ENCODE results near the gene MTHFSD. TPM values are rescaled to one million over a fixed set of nuclear protein-coding genes. Genes with fewer than 3 reads are reported as not detected.

The MTHFSD gene
- total RNA-seq, 1 experiment from 2014 or later: 47.8 TPM

- no peak for DNase-seq
- no TSS peak for BruUV-seq (replicated peaks)
- Mint-ChIP-seq H3K9me3 (ENCODE audit: low read depth, unreplicated experiment) (no peaks in the 10 kb centered on the region), H3K4me1 (ENCODE audit: low read depth, unreplicated experiment) (peaks cover 8% of the 10 kb centered on the region), H3K27ac (ENCODE audit: unreplicated experiment) (no peak overlapping the region), H3K27me3 (ENCODE audit: unreplicated experiment) (peaks cover 100% of the 10 kb centered on the region), H3K4me3 (ENCODE audit: low read depth, unreplicated experiment) (no peak overlapping the region), H3K36me3 (ENCODE audit: insufficient read depth, unreplicated experiment) (peaks cover 12% of the 10 kb centered on the region)
- CTCF ChIA-PET: interaction anchor here (0.7 kb wide), 1 partner anchor 410 kb away, joined by 3 read pairs; no protein-coding TSS in a partner anchor
- intact Hi-C loops (cut with micrococcal nuclease; ENCODE audit: unreplicated experiment): no loop called here
- TF ChIP-seq CTCF (IDR thresholded peaks at IDR 0.05; ENCODE audit: unreplicated experiment): no peak
These were observed 50.5 kb downstream of the MTHFSD start for GRCh38 chr16:86504315-86505184.

GRCh38 chr16:86503830-86504229 is 51.2 kb downstream of the MTHFSD start:
- Mint-ChIP-seq H3K27ac (ENCODE audit: unreplicated experiment) (no peak overlapping the region), H3K9me3 (ENCODE audit: low read depth, unreplicated experiment) (no peaks in the 10 kb centered on the region), H3K4me1 (ENCODE audit: low read depth, unreplicated experiment) (peaks cover 8% of the 10 kb centered on the region), H3K36me3 (ENCODE audit: insufficient read depth, unreplicated experiment) (peaks cover 5% of the 10 kb centered on the region), H3K4me3 (ENCODE audit: low read depth, unreplicated experiment) (no peak overlapping the region), H3K27me3 (ENCODE audit: unreplicated experiment) (peaks cover 100% of the 10 kb centered on the region)
- BruUV-seq (replicated peaks): no TSS peak
- TF ChIP-seq CTCF (IDR thresholded peaks at IDR 0.05; ENCODE audit: unreplicated experiment): no peak
- intact Hi-C loops (cut with micrococcal nuclease; ENCODE audit: unreplicated experiment): no loop called here
- DNase-seq: no peak
- CTCF ChIA-PET: interaction anchor here (0.7 kb wide), 2 partner anchors 409 to 460 kb away, joined by 3 to 4 read pairs; no protein-coding TSS in a partner anchor

GRCh38 chr16:86502856-86503748 is 51.9 kb downstream of the MTHFSD start:
- TF ChIP-seq CTCF (IDR thresholded peaks at IDR 0.05; ENCODE audit: unreplicated experiment): no peak
- peaks cover 100% of the 10 kb centered on the region for H3K27me3 Mint-ChIP-seq (ENCODE audit: unreplicated experiment)
- no peak overlapping the region for H3K27ac Mint-ChIP-seq (ENCODE audit: unreplicated experiment)
- CTCF ChIA-PET: interaction anchor here (0.7 kb wide), 2 partner anchors 408 to 459 kb away, joined by 3 to 4 read pairs; no protein-coding TSS in a partner anchor
- intact Hi-C loops (cut with micrococcal nuclease; ENCODE audit: unreplicated experiment): no loop called here
- H3K4me3 Mint-ChIP-seq (ENCODE audit: low read depth, unreplicated experiment): no peak overlapping the region
- H3K9me3 Mint-ChIP-seq (ENCODE audit: low read depth, unreplicated experiment): no peaks in the 10 kb centered on the region
- BruUV-seq (replicated peaks): no TSS peak
- H3K36me3 Mint-ChIP-seq (ENCODE audit: insufficient read depth, unreplicated experiment): peaks cover 3% of the 10 kb centered on the region
- DNase-seq: no peak
- peaks cover 8% of the 10 kb centered on the region for H3K4me1 Mint-ChIP-seq (ENCODE audit: low read depth, unreplicated experiment)

GRCh38 chr16:86501989-86502855 is 52.8 kb downstream of the MTHFSD start:
- peaks cover 8% of the 10 kb centered on the region for H3K4me1 Mint-ChIP-seq (ENCODE audit: low read depth, unreplicated experiment)
- no peak overlapping the region for H3K27ac Mint-ChIP-seq (ENCODE audit: unreplicated experiment)
- H3K27me3 Mint-ChIP-seq (ENCODE audit: unreplicated experiment): peaks cover 99% of the 10 kb centered on the region
- H3K9me3 Mint-ChIP-seq (ENCODE audit: low read depth, unreplicated experiment): no peaks in the 10 kb centered on the region
- CTCF ChIA-PET: interaction anchor here (1.0 kb wide), 1 partner anchor 87 kb away, joined by 3 read pairs; no protein-coding TSS in a partner anchor
- no TSS peak for BruUV-seq (replicated peaks)
- H3K36me3 Mint-ChIP-seq (ENCODE audit: insufficient read depth, unreplicated experiment): peaks cover 3% of the 10 kb centered on the region
- no peak overlapping the region for H3K4me3 Mint-ChIP-seq (ENCODE audit: low read depth, unreplicated experiment)
- TF ChIP-seq CTCF (IDR thresholded peaks at IDR 0.05; ENCODE audit: unreplicated experiment): no peak
- intact Hi-C loops (cut with micrococcal nuclease; ENCODE audit: unreplicated experiment): no loop called here
- no peak for DNase-seq

All from Calu3 (cell line).